Stomach (tissue), 9 donors: Measurements from ENCODE around the gene GREB1. TPM values are rescaled to one million over a fixed set of nuclear protein-coding genes. Genes with fewer than 3 reads are reported as not detected.

Source experiments
- DNase-seq, 2 donors: peaks; one replicate each; pipeline versions ENCODE4 v3.0.0 to v3.0.0-alpha.2; 2013 to 2019
- H3K27ac ChIP-seq, 5 donors: fragments of 200-600 bp in 4 of 5; sonication (generic) in 4 of 5; one replicate each; pipeline ENCODE4 v1.5.1; 2013 to 2019; ENCODE audit warnings: mild to moderate bottlenecking in 1 of 5, moderate library complexity in 1 of 5
- H3K27me3 ChIP-seq, 3 donors: fragments of 200-600 bp; sonication (generic); one replicate each; pipeline ENCODE4 v1.5.1; 2017 to 2019; ENCODE audit warnings: mixed run types in 1 of 3
- H3K36me3 ChIP-seq, 4 donors: fragments of 200-600 bp; sonication (generic); 1 replicate in 3 of 4; 2 replicates in 1 of 4; pipeline ENCODE4 v1.5.1; 2016 to 2019
- H3K4me1 ChIP-seq, 4 donors: fragments of 200-600 bp; sonication (generic); one replicate each; pipeline ENCODE4 v1.5.1; 2016 to 2019
- H3K4me3 ChIP-seq, 4 donors: fragments of 200-600 bp; sonication (generic) in 3 of 4; one replicate each; pipeline ENCODE4 v1.5.1; 2016 to 2019; ENCODE audit warnings: mild to moderate bottlenecking in 1 of 4
- H3K9me3 ChIP-seq, 4 donors: fragments of 200-600 bp; sonication (generic); one replicate each; pipeline ENCODE4 v1.5.1; 2016 to 2019
- EP300 ChIP-seq: sonication (generic); formaldehyde crosslinking; IDR thresholded peaks from one replicate; pipeline ENCODE4 v1.6.1; 2017; ENCODE audit warnings: antibody characterized with exemption
- POLR2A ChIP-seq, 4 donors: fragments of 450-650 bp; IDR thresholded peaks; one replicate each; pipeline ENCODE4 v1.6.1; 2016; ENCODE audit warnings: antibody characterized with exemption in 4 of 4, control low read depth in 2 of 4, mild to moderate bottlenecking in 1 of 4, moderate library complexity in 1 of 4
- POLR2AphosphoS5 ChIP-seq, 3 donors: sonication (generic); formaldehyde crosslinking; IDR thresholded peaks; one replicate each; pipeline ENCODE4 v1.6.1; 2016; ENCODE audit warnings: antibody characterized with exemption in 3 of 3
- WGBS, 5 donors: extraction: QIAGEN DNeasy Blood & Tissue Kit in 3 of 5; methylation state at CpG; one replicate each; pipeline versions ENCODE4 v1.1.5 to v1.1.7; 2013 to 2018; 5-methylcytosine and 5-hydroxymethylcytosine counted together
- intact Hi-C: fragments of 100-400 bp; cut with DNase I; formaldehyde crosslinking; loops from one replicate; pipeline ENCODE4 v1.15.1; 2023; ENCODE audit warnings: low total_unique reads
- polyA plus RNA-seq, 3 donors: library from polyadenylated mRNA; stranded (reverse); fragments of 200-250 nt; gene quantifications; one replicate each; pipeline ENCODE4 v1.2.3, GENCODE V29; 2013
- total RNA-seq, 5 donors: library from RNA; depleted of rRNA; stranded (reverse); fragments of >200 nt; gene quantifications; one replicate each; pipeline versions ENCODE4 v1.1.0 to v1.2.3, GENCODE V29; 2014 to 2016
- TF ChIP-seq, protein P1 (sequence below), 7 experiments: fragments of 450-650 bp in 4 of 7; fragments of 200-600 bp in 3 of 7; sonication (generic) in 3 of 7; IDR thresholded peaks; one replicate each; pipeline ENCODE4 v1.5.1; 2016 to 2019; ENCODE audit warnings: antibody characterized with exemption in 7 of 7, control low read depth in 2 of 7, mild to moderate bottlenecking in 1 of 7
- donor health status: healthy with polysubstance abuse.
- donor health status: Bipolar disorder and iron deficiency.
- donor health status: healthy.

The GREB1 gene
- total and polyA plus RNA-seq, 8 donors = 0.88 to 37.9 (median 3.6) TPM

GRCh38 chr2:11525762-11526161, 8.1 kb upstream of the GREB1 start:
- WGBS, 5 donors = 86 to 95% (median 93%) methylated on average over 7 of the region's 7 CpGs
- Histone ChIP-seq H3K27me3 (no peaks in the 10 kb centered on the region), H3K27ac (no peak overlapping the region), H3K4me1 (no peaks in the 10 kb centered on the region), H3K4me3 (no peak overlapping the region), H3K9me3 (no peaks in the 10 kb centered on the region), H3K36me3 (no peaks in the 10 kb centered on the region)
- no peak for TF ChIP-seq EP300
- TF ChIP-seq, protein P1, sequence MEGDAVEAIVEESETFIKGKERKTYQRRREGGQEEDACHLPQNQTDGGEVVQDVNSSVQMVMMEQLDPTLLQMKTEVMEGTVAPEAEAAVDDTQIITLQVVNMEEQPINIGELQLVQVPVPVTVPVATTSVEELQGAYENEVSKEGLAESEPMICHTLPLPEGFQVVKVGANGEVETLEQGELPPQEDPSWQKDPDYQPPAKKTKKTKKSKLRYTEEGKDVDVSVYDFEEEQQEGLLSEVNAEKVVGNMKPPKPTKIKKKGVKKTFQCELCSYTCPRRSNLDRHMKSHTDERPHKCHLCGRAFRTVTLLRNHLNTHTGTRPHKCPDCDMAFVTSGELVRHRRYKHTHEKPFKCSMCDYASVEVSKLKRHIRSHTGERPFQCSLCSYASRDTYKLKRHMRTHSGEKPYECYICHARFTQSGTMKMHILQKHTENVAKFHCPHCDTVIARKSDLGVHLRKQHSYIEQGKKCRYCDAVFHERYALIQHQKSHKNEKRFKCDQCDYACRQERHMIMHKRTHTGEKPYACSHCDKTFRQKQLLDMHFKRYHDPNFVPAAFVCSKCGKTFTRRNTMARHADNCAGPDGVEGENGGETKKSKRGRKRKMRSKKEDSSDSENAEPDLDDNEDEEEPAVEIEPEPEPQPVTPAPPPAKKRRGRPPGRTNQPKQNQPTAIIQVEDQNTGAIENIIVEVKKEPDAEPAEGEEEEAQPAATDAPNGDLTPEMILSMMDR (IDR thresholded peaks at IDR 0.05) = no peak
- no peak for TF ChIP-seq POLR2AphosphoS5 (IDR thresholded peaks at IDR 0.05)
- TF ChIP-seq POLR2A (IDR thresholded peaks at IDR 0.05) = no peak
- no peak for DNase-seq
- intact Hi-C loops = no loop called here

GRCh38 chr2:11527001-11527400, 6.8 kb upstream of the GREB1 start:
- no peak overlapping the region for H3K4me3 ChIP-seq
- no peak overlapping the region for H3K27ac ChIP-seq
- no peak for TF ChIP-seq POLR2A (IDR thresholded peaks at IDR 0.05)
- TF ChIP-seq, protein P1 (IDR thresholded peaks at IDR 0.05) = no peak
- TF ChIP-seq POLR2AphosphoS5 (IDR thresholded peaks at IDR 0.05) = no peak
- TF ChIP-seq EP300 = no peak
- no peaks in the 10 kb centered on the region for H3K9me3 ChIP-seq
- H3K27me3 ChIP-seq = no peaks in the 10 kb centered on the region
- no peaks in the 10 kb centered on the region for H3K36me3 ChIP-seq
- no peaks in the 10 kb centered on the region for H3K4me1 ChIP-seq
- WGBS, 5 donors = 87 to 95% (median 95%) methylated on average over 1 of the region's 1 CpG
- no peak for DNase-seq
- intact Hi-C loops = no loop called here

DNA sequence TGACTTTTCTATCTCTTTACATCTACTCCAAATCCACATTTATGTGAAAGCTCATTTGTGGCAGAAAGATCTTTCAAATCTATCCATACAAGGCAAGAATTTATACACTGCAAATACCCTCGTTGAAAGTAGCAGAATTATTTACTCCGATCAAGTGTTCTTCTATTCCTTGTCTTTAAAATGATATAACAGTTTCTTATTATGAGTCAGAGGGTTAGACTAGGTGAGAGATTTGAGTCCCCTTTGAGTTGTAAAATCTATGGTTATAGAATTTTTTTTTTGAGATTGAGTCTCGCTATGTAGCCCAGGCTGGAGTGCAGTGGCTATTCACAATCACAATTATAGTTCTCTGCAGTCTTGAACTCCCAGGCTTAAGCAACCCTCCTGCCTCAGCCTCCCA, 5.6 kb upstream of the GREB1 start:
- Histone ChIP-seq H3K4me1 (peaks cover 0 to 7% (median 0%) of the 10 kb centered on the region in 4 donors), H3K27me3 (peaks cover 0 to 6% (median 0%) of the 10 kb centered on the region in 3 donors), H3K36me3 (no peaks in the 10 kb centered on the region), H3K27ac (no peak overlapping the region), H3K4me3 (no peak overlapping the region), H3K9me3 (no peaks in the 10 kb centered on the region)
- intact Hi-C loops = no loop called here
- TF ChIP-seq POLR2AphosphoS5 (IDR thresholded peaks at IDR 0.05) = no peak
- DNase-seq = no peak
- WGBS, 5 donors = 75 to 90% (median 87%) methylated on average over 3 of the region's 3 CpGs

- Histone ChIP-seq H3K27me3 (peaks cover 0 to 8% (median 0%) of the 10 kb centered on the region in 3 donors), H3K4me3 (no peak overlapping the region), H3K9me3 (no peaks in the 10 kb centered on the region), H3K36me3 (no peaks in the 10 kb centered on the region), H3K27ac (no peak overlapping the region), H3K4me1 (peaks cover 0 to 7% (median 0%) of the 10 kb centered on the region in 4 donors)
- 79 to 92% (median 87%) methylated on average over 6 of the region's 6 CpGs for WGBS, 5 donors
- TF ChIP-seq EP300 (no peak), POLR2A (IDR thresholded peaks at IDR 0.05) (no peak)
- no peak for DNase-seq
- intact Hi-C loops = no loop called here
These were observed 2.9 kb upstream of the GREB1 start for GRCh38 chr2:11530864-11531465.

- DNase-seq = no peak
- H3K27me3 ChIP-seq = peaks cover 0 to 14% (median 0%) of the 10 kb centered on the region in 3 donors
- no peak overlapping the region for H3K27ac ChIP-seq
- H3K36me3 ChIP-seq = no peaks in the 10 kb centered on the region
- 45 to 56% (median 49%) methylated on average over 10 of the region's 10 CpGs for WGBS, 5 donors
- no peaks in the 10 kb centered on the region for H3K9me3 ChIP-seq
- H3K4me3 ChIP-seq = no peak overlapping the region
- TF ChIP-seq POLR2AphosphoS5 (IDR thresholded peaks at IDR 0.05) (no peak), EP300 (no peak), POLR2A (IDR thresholded peaks at IDR 0.05) (no peak)
- TF ChIP-seq, protein P1 (IDR thresholded peaks at IDR 0.05) = no peak
- H3K4me1 ChIP-seq = peaks cover 0 to 7% (median 0%) of the 10 kb centered on the region in 4 donors
- intact Hi-C loops = no loop called here
These were observed 1.3 kb upstream of the GREB1 start for GRCh38 chr2:11532416-11533055.
